KMS-11 (cell line): ENCODE results near the gene RPTOR.

Experiments used
- H2AFZ ChIP-seq: fragments of 200-600 bp; sonication (generic); 2 replicates; pipeline ENCODE4 v1.6.1; 2016; ENCODE audit warnings: antibody characterized with exemption, mixed run types, low read depth
- H3K27ac ChIP-seq: fragments of 200-600 bp; sonication (generic); 2 replicates; pipeline ENCODE4 v1.6.1; 2016; ENCODE audit warnings: mild to moderate bottlenecking, mixed run types
- H3K27me3 ChIP-seq: fragments of 200-600 bp; sonication (generic); 2 replicates; pipeline ENCODE4 v1.6.1; 2017; ENCODE audit warnings: mild to moderate bottlenecking, low read depth, mixed run types, moderate library complexity; ENCODE audit not compliant: insufficient read depth
- H3K36me3 ChIP-seq: fragments of 200-600 bp; sonication (generic); 2 replicates; pipeline ENCODE4 v1.6.1; 2017; ENCODE audit warnings: mild to moderate bottlenecking, mixed run types; ENCODE audit not compliant: insufficient read depth
- H3K4me1 ChIP-seq: fragments of 200-600 bp; sonication (generic); 2 replicates; pipeline ENCODE4 v1.6.1; 2016; ENCODE audit warnings: mild to moderate bottlenecking, low read depth, mixed run types; ENCODE audit not compliant: poor library complexity, severe bottlenecking
- H3K4me2 ChIP-seq: fragments of 200-600 bp; sonication (generic); 2 replicates; pipeline ENCODE4 v1.7.0; 2016; ENCODE audit warnings: mild to moderate bottlenecking, mixed run types
- H3K4me3 ChIP-seq: fragments of 200-600 bp; sonication (generic); IDR thresholded peaks from 2 replicates; pipeline ENCODE4 v1.6.1; 2017; ENCODE audit warnings: low read depth, low read length, mixed read lengths; ENCODE audit not compliant: insufficient read depth
- H3K79me2 ChIP-seq: fragments of 200-600 bp; sonication (generic); 2 replicates; pipeline ENCODE4 v1.6.1; 2016; ENCODE audit warnings: low read depth, mixed run types; ENCODE audit not compliant: insufficient read depth
- H3K9ac ChIP-seq: fragments of 200-600 bp; sonication (generic); 2 replicates; pipeline ENCODE4 v1.6.1; 2016; ENCODE audit warnings: mild to moderate bottlenecking, mixed run types
- H4K20me1 ChIP-seq: fragments of 200-600 bp; sonication (generic); 2 replicates; pipeline ENCODE4 v1.6.1; 2016; ENCODE audit warnings: mild to moderate bottlenecking, mixed run types; ENCODE audit not compliant: insufficient read depth
- TF ChIP-seq, protein P1 (sequence below): fragments of 200-600 bp; sonication (generic); conservative IDR thresholded peaks from 2 replicates; pipeline ENCODE4 v1.6.1; 2017; ENCODE audit warnings: low read depth, mild to moderate bottlenecking, antibody characterized with exemption, low read length, moderate library complexity, mixed read lengths

RPTOR gene

DNA sequence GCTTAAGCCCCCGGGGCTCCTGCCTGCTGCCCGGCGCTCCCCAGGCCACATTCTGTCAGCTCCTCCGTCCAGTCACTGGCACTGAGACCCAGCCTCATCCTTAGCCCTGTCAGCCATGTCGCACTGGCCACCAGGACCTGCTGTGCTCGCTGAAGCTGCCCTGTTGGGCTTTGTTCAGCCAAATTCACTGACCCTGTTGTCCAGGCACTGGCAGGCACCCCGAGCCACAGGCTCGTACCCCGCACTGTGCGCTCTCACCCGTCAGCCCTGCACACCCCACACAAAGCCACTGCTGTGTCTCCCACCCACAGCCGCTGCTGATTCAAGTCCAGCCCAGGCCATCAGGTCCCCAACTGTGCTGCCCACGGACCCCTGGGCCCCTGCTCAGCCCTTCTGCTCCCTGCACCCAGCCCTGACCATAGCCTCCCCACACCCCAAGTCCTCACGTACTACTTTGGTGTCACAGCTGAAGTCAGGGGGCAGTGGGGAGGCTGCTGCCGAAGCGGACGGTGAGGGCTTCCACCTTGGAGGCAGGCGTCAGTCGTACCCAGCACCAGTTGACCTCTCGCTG lies 315.5 kb downstream of the RPTOR start:
- H3K36me3 ChIP-seq, result 0 out of 2 replicates have a peak, but pooled peaks cover under 1% of the 10 kb centered on the region
- H3K4me1 ChIP-seq, result no peaks in the 10 kb centered on the region

DNA sequence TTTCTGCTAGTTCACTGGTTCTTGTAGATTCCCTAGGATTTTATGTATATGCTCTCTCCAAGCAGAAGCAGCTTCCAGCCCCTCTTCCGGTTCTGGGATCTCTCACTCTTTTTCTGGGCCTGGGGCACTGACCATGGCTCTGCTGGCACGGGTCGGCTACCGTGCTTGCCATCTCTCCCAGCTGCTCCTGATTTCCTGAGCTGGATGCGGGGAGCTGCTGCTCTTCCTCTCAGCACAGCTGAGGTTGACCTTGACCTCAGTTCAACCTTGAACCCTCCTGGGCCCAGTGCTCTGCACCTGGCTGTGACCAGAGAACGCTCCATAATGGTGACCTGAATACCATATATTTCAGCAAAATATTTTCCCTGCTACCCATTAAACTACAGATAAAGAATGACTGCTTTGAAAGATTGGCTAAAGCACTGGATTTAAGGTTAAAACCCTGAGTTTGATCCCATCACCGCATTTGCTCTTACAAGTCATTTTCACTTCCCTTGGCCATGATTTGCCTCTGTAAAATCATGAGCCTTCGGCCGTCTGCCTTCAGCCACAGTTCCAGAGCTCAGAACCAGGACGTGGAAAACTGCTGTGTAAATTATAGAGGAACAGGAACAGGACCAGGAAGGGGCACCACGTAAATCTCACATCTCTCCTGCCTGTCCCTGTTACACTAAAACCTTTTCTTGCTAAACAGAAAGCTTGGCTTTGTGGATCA lies 316.2 kb downstream of the RPTOR start:
- no peak overlapping the region for H3K4me2 ChIP-seq
- H3K9ac ChIP-seq, result no peak overlapping the region
- H2AFZ ChIP-seq, result no peak overlapping the region
- no peak overlapping the region for H3K27ac ChIP-seq
- H3K36me3 ChIP-seq, result no peaks in the 10 kb centered on the region
- no peaks in the 10 kb centered on the region for H4K20me1 ChIP-seq
- H3K27me3 ChIP-seq, result no peaks in the 10 kb centered on the region
- no peak overlapping the region for H3K4me3 ChIP-seq
- TF ChIP-seq, protein P1, sequence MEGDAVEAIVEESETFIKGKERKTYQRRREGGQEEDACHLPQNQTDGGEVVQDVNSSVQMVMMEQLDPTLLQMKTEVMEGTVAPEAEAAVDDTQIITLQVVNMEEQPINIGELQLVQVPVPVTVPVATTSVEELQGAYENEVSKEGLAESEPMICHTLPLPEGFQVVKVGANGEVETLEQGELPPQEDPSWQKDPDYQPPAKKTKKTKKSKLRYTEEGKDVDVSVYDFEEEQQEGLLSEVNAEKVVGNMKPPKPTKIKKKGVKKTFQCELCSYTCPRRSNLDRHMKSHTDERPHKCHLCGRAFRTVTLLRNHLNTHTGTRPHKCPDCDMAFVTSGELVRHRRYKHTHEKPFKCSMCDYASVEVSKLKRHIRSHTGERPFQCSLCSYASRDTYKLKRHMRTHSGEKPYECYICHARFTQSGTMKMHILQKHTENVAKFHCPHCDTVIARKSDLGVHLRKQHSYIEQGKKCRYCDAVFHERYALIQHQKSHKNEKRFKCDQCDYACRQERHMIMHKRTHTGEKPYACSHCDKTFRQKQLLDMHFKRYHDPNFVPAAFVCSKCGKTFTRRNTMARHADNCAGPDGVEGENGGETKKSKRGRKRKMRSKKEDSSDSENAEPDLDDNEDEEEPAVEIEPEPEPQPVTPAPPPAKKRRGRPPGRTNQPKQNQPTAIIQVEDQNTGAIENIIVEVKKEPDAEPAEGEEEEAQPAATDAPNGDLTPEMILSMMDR, result no peak
- no peaks in the 10 kb centered on the region for H3K79me2 ChIP-seq
- H3K4me1 ChIP-seq, result no peaks in the 10 kb centered on the region

More for the DNA sequence above, 315.5 kb downstream of the RPTOR start:
- Histone ChIP-seq H3K4me2 (no peak overlapping the region), H4K20me1 (no peaks in the 10 kb centered on the region), H3K4me3 (no peak overlapping the region), H3K9ac (no peak overlapping the region), H2AFZ (no peak overlapping the region), H3K27me3 (no peaks in the 10 kb centered on the region), H3K79me2 (no peaks in the 10 kb centered on the region), H3K27ac (no peak overlapping the region)
- TF ChIP-seq, protein P1, result no peak

DNA sequence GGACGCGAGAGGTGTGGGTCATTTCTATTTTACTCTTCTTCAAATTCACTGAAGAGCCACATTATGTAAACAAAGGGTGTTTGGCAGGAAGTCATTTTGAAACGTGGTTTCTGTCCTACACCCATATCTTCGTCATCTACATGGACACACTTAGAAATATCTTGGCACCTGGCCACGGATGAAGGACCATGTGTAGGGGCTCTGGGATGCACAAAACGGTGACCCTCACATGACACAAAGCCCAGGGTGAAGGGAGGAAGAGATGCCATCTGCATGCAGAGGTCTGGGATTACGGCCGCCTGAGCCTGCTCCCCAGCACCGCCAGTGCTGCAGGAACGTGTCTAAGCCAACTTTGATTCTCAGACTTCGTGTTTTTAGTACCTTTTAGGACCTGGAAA lies 316.8 kb downstream of the RPTOR start:
- no peaks in the 10 kb centered on the region for H3K4me1 ChIP-seq
- no peaks in the 10 kb centered on the region for H3K36me3 ChIP-seq
- H3K79me2 ChIP-seq, result no peaks in the 10 kb centered on the region

DNA sequence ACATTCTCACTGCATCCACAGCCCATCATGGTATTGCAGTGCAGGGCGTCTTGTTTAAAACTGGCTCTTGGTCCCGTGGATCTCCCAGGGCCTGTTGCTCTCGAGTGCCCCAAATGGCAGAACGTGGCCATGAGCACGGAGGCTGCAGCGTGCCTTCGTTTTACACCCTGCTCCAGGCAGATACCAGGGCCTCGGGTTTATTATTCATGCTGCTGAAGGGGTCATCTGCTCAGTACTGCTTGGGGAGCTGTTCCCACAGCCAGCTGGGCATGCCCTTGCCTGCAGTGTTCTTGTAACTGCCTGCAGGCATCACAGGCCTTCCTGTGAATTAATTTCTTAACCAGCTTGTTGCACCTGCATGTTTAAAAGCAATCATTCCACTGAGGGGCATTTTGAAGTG lies 317.3 kb downstream of the RPTOR start:
- H3K4me1 ChIP-seq, result no peaks in the 10 kb centered on the region
- H3K27ac ChIP-seq, result no peak overlapping the region
- H2AFZ ChIP-seq, result no peak overlapping the region
- TF ChIP-seq, protein P1, result no peak
- no peak overlapping the region for H3K9ac ChIP-seq
- no peaks in the 10 kb centered on the region for H3K79me2 ChIP-seq
- H3K4me2 ChIP-seq, result no peak overlapping the region
- H3K27me3 ChIP-seq, result no peaks in the 10 kb centered on the region
- H4K20me1 ChIP-seq, result no peaks in the 10 kb centered on the region
- no peaks in the 10 kb centered on the region for H3K36me3 ChIP-seq
- no peak overlapping the region for H3K4me3 ChIP-seq

More for the DNA sequence above, 316.8 kb downstream of the RPTOR start:
- Histone ChIP-seq H3K9ac (no peak overlapping the region), H2AFZ (no peak overlapping the region), H3K27ac (no peak overlapping the region), H3K27me3 (no peaks in the 10 kb centered on the region), H4K20me1 (no peaks in the 10 kb centered on the region), H3K4me2 (no peak overlapping the region), H3K4me3 (no peak overlapping the region)
- TF ChIP-seq, protein P1, result no peak
